ENCODE data around the gene KCTD11. TPM values are rescaled to one million over a fixed set of nuclear protein-coding genes. Genes with fewer than 3 reads are reported as not detected.

The KCTD11 gene
- polyA plus RNA-seq, 1 donor: 8.2 TPM

DNA sequence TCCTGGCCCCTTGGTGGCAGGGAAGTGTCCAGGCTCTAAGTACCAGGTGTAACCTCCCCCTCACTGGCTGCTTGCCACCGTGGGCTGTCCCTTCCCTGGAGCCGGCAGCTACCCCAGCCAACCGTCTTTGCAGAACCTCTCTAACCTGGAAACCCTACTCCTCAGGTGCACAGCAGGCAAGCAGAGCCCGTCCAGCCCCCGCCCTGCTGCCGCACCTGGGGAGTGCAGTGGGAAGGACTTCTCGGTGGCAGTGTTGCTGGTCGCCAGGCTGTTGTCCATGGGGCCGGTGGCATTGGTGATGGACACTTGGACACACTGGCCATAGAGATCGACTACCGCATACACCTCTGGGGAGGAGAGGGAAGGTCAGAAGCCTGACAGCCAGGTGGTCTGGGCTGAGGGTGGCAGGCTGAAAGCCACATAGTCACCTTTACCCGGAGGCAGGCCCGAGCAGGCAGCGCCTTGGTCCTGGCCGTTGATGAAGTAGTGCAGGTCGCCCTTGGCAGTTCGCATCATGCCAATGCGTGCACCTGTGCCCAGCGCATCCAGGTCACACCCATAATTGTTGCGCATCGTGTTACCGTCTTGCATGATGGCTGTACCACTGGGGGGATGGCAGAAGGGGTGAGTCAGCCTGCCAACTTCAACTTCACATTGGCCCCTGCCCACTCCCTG, 29.3 kb upstream of the KCTD11 start:
- no peaks in the 10 kb centered on the region for H3K27me3 ChIP-seq (ENCODE audit: control insufficient read depth, insufficient read depth, low read length)
- peaks cover 82% of the 10 kb centered on the region for H3K36me3 ChIP-seq (ENCODE audit: control insufficient read depth, insufficient read depth, low read length)
- H3K4me1 ChIP-seq (ENCODE audit: control insufficient read depth, insufficient read depth, low read length): no peaks in the 10 kb centered on the region
- H3K27ac ChIP-seq (ENCODE audit: low read length): no peak overlapping the region
- no peak for DNase-seq
- WGBS (ENCODE audit: insufficient coverage, low lambda C conversion rate): no CpG with 5 or more reads among the region's 22 CpGs
- H3K9me3 ChIP-seq (ENCODE audit: control insufficient read depth, low read depth, low read length): no peaks in the 10 kb centered on the region
- no peak overlapping the region for H3K4me3 ChIP-seq (ENCODE audit: low read length)

- no CpG with 5 or more reads among the region's 39 CpGs for WGBS (ENCODE audit: insufficient coverage, low lambda C conversion rate)
- Histone ChIP-seq H3K4me3 (ENCODE audit: low read length) (no peak overlapping the region), H3K27me3 (ENCODE audit: control insufficient read depth, insufficient read depth, low read length) (no peaks in the 10 kb centered on the region), H3K9me3 (ENCODE audit: control insufficient read depth, low read depth, low read length) (no peaks in the 10 kb centered on the region), H3K36me3 (ENCODE audit: control insufficient read depth, insufficient read depth, low read length) (peaks cover 70% of the 10 kb centered on the region), H3K4me1 (ENCODE audit: control insufficient read depth, insufficient read depth, low read length) (peaks cover 8% of the 10 kb centered on the region), H3K27ac (ENCODE audit: low read length) (no peak overlapping the region)
- peak in 1 of 2 donors; percentile 37 for DNase-seq
Observed at GRCh38 chr17:7323731-7324437, 28.1 kb upstream of the KCTD11 start.

DNA sequence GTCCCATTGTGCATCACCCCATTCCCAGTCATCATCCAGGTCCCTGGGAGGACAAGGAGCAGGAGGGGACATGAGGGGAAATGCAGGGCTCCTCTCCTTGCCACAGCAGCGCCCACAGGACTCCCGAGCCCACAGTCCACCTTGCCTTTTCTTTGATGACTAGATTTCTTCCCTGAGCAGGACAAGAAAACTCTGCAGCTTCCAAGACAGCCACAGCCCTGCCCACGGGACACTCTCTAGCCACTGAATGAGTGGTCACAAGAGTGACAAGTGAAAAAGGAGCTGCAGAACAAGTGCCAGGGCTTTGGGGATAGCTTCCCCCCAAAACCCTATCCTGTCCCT, 27.6 kb upstream of the KCTD11 start:
- no peaks in the 10 kb centered on the region for H3K9me3 ChIP-seq (ENCODE audit: control insufficient read depth, low read depth, low read length)
- no peaks in the 10 kb centered on the region for H3K27me3 ChIP-seq (ENCODE audit: control insufficient read depth, insufficient read depth, low read length)
- H3K36me3 ChIP-seq (ENCODE audit: control insufficient read depth, insufficient read depth, low read length): peaks cover 68% of the 10 kb centered on the region
- no CpG with 5 or more reads among the region's 3 CpGs for WGBS (ENCODE audit: insufficient coverage, low lambda C conversion rate)
- peaks cover 8% of the 10 kb centered on the region for H3K4me1 ChIP-seq (ENCODE audit: control insufficient read depth, insufficient read depth, low read length)
- H3K27ac ChIP-seq (ENCODE audit: low read length): no peak overlapping the region
- DNase-seq: no peak
- H3K4me3 ChIP-seq (ENCODE audit: low read length): no peak overlapping the region

GRCh38 chr17:7325031-7325528, 26.9 kb upstream of the KCTD11 start:
- H3K4me1 ChIP-seq (ENCODE audit: control insufficient read depth, insufficient read depth, low read length): peaks cover 8% of the 10 kb centered on the region
- DNase-seq: no peak
- no peak overlapping the region for H3K27ac ChIP-seq (ENCODE audit: low read length)
- no peak overlapping the region for H3K4me3 ChIP-seq (ENCODE audit: low read length)
- H3K27me3 ChIP-seq (ENCODE audit: control insufficient read depth, insufficient read depth, low read length): no peaks in the 10 kb centered on the region
- H3K36me3 ChIP-seq (ENCODE audit: control insufficient read depth, insufficient read depth, low read length): peaks cover 66% of the 10 kb centered on the region
- WGBS (ENCODE audit: insufficient coverage, low lambda C conversion rate): no CpG with 5 or more reads among the region's 19 CpGs
- no peaks in the 10 kb centered on the region for H3K9me3 ChIP-seq (ENCODE audit: control insufficient read depth, low read depth, low read length)

GRCh38 chr17:7326186-7326585, 25.8 kb upstream of the KCTD11 start:
- Histone ChIP-seq H3K9me3 (ENCODE audit: control insufficient read depth, low read depth, low read length) (no peaks in the 10 kb centered on the region), H3K4me1 (ENCODE audit: control insufficient read depth, insufficient read depth, low read length) (peaks cover 16% of the 10 kb centered on the region), H3K27me3 (ENCODE audit: control insufficient read depth, insufficient read depth, low read length) (no peaks in the 10 kb centered on the region), H3K4me3 (ENCODE audit: low read length) (no peak overlapping the region), H3K36me3 (ENCODE audit: control insufficient read depth, insufficient read depth, low read length) (peaks cover 55% of the 10 kb centered on the region), H3K27ac (ENCODE audit: low read length) (no peak overlapping the region)
- WGBS (ENCODE audit: insufficient coverage, low lambda C conversion rate): no CpG with 5 or more reads among the region's 11 CpGs
- DNase-seq: no peak

DNA sequence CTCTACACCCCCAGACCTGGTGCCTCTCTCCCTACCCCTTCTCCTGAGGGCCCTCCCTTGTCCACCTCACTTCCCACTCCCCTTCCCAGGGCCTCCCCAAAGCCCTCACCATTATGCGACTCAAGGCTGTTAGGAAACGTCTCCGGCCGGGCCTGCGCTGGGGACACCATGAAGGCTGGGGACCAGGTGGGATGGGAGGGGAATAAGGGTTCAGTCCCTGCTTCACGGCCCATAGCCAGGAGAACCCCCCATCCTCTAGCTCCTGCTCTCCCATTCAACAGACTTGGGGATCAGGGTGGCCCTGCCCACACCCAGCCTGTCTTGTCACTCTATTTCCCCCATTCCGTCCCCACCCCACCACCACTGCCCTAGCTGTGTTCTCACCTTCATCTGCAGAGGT, 24.9 kb upstream of the KCTD11 start:
- no peak overlapping the region for H3K27ac ChIP-seq (ENCODE audit: low read length)
- peaks cover 2% of the 10 kb centered on the region for H3K27me3 ChIP-seq (ENCODE audit: control insufficient read depth, insufficient read depth, low read length)
- WGBS (ENCODE audit: insufficient coverage, low lambda C conversion rate): no CpG with 5 or more reads among the region's 7 CpGs
- no peaks in the 10 kb centered on the region for H3K9me3 ChIP-seq (ENCODE audit: control insufficient read depth, low read depth, low read length)
- no peak overlapping the region for H3K4me3 ChIP-seq (ENCODE audit: low read length)
- peaks cover 46% of the 10 kb centered on the region for H3K36me3 ChIP-seq (ENCODE audit: control insufficient read depth, insufficient read depth, low read length)
- peaks cover 16% of the 10 kb centered on the region for H3K4me1 ChIP-seq (ENCODE audit: control insufficient read depth, insufficient read depth, low read length)
- no peak for DNase-seq

GRCh38 chr17:7327501-7327900, 24.5 kb upstream of the KCTD11 start:
- Histone ChIP-seq H3K27ac (ENCODE audit: low read length) (no peak overlapping the region), H3K4me3 (ENCODE audit: low read length) (no peak overlapping the region), H3K36me3 (ENCODE audit: control insufficient read depth, insufficient read depth, low read length) (peaks cover 42% of the 10 kb centered on the region), H3K27me3 (ENCODE audit: control insufficient read depth, insufficient read depth, low read length) (peaks cover 2% of the 10 kb centered on the region), H3K9me3 (ENCODE audit: control insufficient read depth, low read depth, low read length) (no peaks in the 10 kb centered on the region), H3K4me1 (ENCODE audit: control insufficient read depth, insufficient read depth, low read length) (peaks cover 16% of the 10 kb centered on the region)
- no CpG with 5 or more reads among the region's 17 CpGs for WGBS (ENCODE audit: insufficient coverage, low lambda C conversion rate)
- no peak for DNase-seq

GRCh38 chr17:7328009-7328408, 24.0 kb upstream of the KCTD11 start:
- Histone ChIP-seq H3K4me3 (ENCODE audit: low read length) (no peak overlapping the region), H3K4me1 (ENCODE audit: control insufficient read depth, insufficient read depth, low read length) (peaks cover 16% of the 10 kb centered on the region), H3K36me3 (ENCODE audit: control insufficient read depth, insufficient read depth, low read length) (peaks cover 37% of the 10 kb centered on the region), H3K27ac (ENCODE audit: low read length) (no peak overlapping the region), H3K9me3 (ENCODE audit: control insufficient read depth, low read depth, low read length) (no peaks in the 10 kb centered on the region), H3K27me3 (ENCODE audit: control insufficient read depth, insufficient read depth, low read length) (peaks cover 2% of the 10 kb centered on the region)
- WGBS (ENCODE audit: insufficient coverage, low lambda C conversion rate): no CpG with 5 or more reads among the region's 1 CpG
- no peak for DNase-seq

DNA sequence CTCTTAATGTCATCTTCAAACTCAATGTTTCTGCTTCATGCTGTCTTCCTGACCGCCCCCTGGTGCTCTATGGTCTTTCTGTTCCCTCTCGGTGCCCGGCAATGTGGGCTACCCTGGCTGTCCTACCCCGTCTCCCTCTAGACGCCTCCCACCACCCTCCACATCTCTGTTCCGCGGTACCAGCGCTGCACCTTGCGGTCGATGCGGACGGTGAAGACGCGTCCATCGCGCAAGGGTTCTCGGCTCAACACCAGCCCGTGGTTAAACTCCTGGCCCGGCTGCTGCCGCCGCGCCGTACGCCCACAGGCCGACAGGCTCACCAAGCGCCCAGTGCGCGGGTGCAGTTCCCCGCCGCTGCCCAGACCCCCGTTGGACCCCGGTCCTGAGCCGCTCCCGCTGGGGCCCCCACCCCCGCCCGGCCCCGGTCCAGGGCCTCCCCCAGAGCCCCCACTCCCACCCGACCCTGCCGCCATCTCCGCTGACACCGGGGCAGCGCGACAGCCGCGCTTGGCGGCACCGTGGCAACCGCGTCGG, 23.1 kb upstream of the KCTD11 start, which contains the start of gene NEURL4:
Gene NEURL4, minus strand, starts transcription at position 496 of the 534 bp plus-strand sequence. Its CDS starts 23 bp downstream, at position 473.
- Histone ChIP-seq H3K4me3 (ENCODE audit: low read length) (peak within 1 kb of the TSS; percentile 59), H3K9me3 (ENCODE audit: control insufficient read depth, low read depth, low read length) (no peaks in the 10 kb centered on the region), H3K27me3 (ENCODE audit: control insufficient read depth, insufficient read depth, low read length) (peaks cover 2% of the 10 kb centered on the region), H3K36me3 (ENCODE audit: control insufficient read depth, insufficient read depth, low read length) (peaks cover 28% of the 10 kb centered on the region), H3K27ac (ENCODE audit: low read length) (peak within 1 kb of the TSS; percentile 73), H3K4me1 (ENCODE audit: control insufficient read depth, insufficient read depth, low read length) (peaks cover 16% of the 10 kb centered on the region)
- WGBS (ENCODE audit: insufficient coverage, low lambda C conversion rate): no CpG with 5 or more reads among the region's 50 CpGs
- no peak for DNase-seq

GRCh38 chr17:7329374-7329996, 22.5 kb upstream of the KCTD11 start:
- peak overlapping the region; percentile 73 for H3K27ac ChIP-seq (ENCODE audit: low read length)
- no CpG with 5 or more reads among the region's 43 CpGs for WGBS (ENCODE audit: insufficient coverage, low lambda C conversion rate)
- H3K9me3 ChIP-seq (ENCODE audit: control insufficient read depth, low read depth, low read length): no peaks in the 10 kb centered on the region
- peaks cover 16% of the 10 kb centered on the region for H3K4me1 ChIP-seq (ENCODE audit: control insufficient read depth, insufficient read depth, low read length)
- H3K27me3 ChIP-seq (ENCODE audit: control insufficient read depth, insufficient read depth, low read length): peaks cover 2% of the 10 kb centered on the region
- peaks cover 22% of the 10 kb centered on the region for H3K36me3 ChIP-seq (ENCODE audit: control insufficient read depth, insufficient read depth, low read length)
- DNase-seq: peak; percentile 99 to 100
- peak overlapping the region; percentile 59 for H3K4me3 ChIP-seq (ENCODE audit: low read length)

Measured in large intestine (tissue), 3 donors.